GDM1 (cell line): ENCODE results near the gene TPM1.
"Not testable (repeated sequence)": the region's sequence is repeated elsewhere in the genome, so short reads cannot be mapped to it uniquely, and the experiment has no call there.

Experiments used
- DNase-seq: peaks from one replicate; lab custom pipeline; 2025; lab: John Stamatoyannopoulos, UW

TPM1 gene

GRCh38 chr15:63094495-63094931 is 52.0 kb downstream of the TPM1 start:
- no peak for DNase-seq

- no peak for DNase-seq
Measured at GRCh38 chr15:63096178-63096577, 53.6 kb downstream of the TPM1 start.

DNA sequence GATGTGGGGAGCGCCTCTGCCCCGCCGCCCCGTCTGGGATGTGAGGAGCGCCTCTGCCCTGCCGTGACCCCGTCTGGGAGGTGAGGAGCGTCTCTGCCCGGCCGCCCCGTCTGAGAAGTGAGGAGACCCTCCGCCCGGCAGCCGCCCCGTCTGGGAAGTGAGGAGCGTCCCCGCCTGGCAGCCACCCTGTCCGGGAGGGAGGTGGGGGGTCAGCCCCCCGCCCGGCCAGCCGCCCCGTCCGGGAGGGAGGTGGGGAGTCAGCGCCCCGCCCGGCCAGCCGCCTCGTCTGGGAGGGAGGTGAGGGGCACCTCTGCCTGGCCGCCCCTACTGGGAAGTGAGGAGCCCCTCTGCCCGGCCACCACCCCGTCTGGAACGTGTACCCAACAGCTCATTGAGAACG is 56.4 kb downstream of the TPM1 start:
- not testable (repeated sequence) for DNase-seq

GRCh38 chr15:63099581-63099980 is 57.0 kb downstream of the TPM1 start:
- DNase-seq: not testable (repeated sequence)

DNA sequence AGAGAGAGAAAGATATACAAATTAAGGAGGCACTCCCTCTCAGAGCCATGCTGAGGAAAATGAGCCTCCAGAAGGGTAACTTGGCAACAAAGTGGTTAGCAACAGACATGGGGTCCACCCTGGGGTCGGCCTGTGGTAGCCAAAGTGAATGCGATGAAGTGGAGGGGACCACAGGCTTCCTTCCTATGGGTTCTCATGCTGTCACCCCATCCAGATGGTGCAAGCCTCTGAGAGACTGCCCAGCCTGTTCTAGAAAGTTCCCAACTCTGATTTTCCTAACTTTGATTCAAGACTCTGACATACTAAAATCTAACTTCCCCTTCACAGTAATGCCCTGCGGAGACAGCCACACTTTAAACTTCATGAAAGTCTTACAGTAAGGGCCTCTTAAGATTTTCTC is 60.9 kb downstream of the TPM1 start:
- no peak for DNase-seq

- DNase-seq: no peak
Measured at GRCh38 chr15:63104727-63105126, 62.2 kb downstream of the TPM1 start.

DNA sequence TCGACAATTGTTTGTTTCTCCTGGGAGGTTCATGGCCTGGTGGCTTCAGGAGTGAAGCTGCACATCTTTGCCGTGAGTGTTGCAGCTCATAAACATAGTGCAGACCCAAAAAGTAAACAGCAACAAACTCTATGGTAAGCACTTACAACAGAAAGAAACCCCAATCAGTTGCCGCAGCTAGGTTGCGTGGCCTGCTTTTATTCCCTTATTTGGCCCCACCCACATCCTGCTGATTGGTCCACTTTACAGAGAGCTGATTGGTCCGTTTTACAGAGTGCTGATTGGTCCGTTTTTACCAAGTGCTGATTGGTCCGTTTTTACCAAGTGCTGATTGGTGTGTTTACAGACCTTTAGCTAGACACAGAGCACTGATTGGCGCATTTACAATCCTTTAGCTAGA is 62.8 kb downstream of the TPM1 start:
- DNase-seq: not testable (repeated sequence)

DNA sequence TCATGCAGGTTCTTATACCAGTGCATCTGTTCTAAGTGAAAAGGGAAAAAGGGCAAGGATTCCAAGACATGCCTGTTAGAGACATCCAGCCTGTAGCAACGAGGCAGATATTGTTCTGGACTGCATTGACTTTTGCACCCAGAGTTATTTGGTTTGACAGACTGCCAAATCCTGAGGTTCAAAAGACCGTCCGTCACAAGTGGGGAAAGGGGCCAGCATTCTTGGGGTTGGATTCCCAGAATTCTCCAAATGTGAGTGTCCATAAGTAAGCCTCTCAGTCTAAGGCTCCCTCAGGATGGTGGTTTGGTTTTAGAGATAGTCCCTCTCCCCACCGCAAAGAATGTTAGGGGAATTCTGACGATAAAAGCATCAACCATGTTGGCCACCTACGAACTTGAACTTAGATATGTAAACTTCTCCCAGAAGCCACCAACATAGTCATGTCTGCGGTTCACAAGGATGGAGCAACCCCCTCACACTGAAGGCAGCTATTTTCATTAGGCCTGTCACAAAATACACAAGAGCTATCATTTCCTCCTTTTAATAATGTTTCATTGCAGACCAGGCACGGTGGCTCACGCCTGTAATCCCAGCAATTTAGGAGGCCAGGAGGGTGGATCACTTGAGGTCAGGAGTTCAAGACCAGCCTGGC is 65.5 kb downstream of the TPM1 start:
- no peak for DNase-seq

DNA sequence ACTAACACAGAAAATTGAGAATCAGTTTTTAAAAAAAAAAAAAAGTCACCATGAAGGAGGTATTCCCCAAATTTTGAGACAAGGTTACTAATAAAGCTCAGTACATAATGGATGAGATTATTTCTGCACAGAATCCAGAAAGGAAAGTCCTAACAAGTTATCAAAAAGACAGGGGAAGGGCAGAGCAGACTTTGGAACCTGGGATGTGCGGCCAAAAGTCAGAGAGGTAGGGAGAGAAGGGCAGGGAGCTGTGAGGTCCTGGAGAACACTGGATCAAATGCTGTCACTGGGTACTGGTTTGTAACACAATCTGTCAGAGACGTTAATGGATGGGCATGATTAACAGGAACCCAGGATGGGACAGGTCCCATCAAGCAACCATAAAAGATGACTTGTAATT is 67.0 kb downstream of the TPM1 start:
- DNase-seq: no peak

DNA sequence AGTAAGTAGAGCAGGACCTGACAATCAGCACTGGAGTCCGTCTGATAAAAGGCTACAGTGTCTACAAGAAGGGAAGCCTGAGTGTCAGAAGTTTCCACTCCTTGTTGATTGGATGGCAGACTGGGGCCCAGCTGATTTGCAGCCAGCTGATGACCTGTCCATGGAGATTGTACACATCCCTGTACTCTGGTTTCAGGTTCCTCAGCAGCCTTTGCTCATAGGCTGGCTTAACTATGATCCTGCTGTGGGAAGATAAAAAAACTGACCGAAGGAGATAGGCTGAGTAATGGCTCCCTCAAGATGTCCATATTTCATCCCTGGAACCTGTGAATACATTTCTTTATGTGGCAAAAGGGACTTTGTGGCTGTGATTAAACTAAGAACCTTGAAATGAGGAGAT is 67.4 kb downstream of the TPM1 start:
- DNase-seq: no peak

- DNase-seq: no peak
Measured at GRCh38 chr15:63110428-63111026, 68.0 kb downstream of the TPM1 start.

DNA sequence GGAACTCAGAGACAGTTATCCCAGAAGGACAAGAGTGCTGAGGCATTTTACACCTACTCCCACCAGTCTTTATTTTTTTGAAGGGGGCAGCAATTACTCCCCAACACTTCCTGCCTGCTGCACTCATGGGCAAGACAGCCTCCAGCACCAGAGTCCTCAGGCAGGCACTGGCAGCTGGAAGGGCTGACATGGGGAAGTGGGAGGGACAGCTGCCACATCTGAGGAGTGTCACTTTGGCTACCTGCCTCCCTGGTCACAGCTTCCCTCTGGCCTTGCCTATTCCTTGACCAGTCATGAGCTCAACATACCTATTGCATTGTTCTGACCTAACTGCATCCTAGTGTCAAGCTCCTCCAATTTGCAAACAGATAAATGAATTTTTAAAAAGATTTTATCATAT is 68.9 kb downstream of the TPM1 start:
- DNase-seq: no peak

DNA sequence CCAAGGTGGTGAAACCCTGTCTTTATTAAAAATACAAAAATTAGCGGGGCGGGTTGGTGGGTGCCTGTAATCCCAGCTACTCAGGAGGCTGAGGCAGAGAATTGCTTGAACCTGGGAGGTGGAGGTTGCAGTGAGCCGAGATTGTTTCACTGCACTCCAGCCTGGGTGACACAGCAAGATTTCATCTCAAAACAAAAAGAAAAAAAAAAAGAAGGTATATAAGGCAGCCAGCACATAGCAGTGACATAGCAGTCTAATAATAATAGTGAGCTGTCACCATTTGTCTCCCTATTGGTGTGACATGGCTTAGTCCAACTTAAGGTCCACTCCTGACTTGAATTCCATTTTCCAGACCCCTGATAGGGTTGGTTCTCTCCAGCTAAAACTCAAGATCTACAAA is 70.3 kb downstream of the TPM1 start:
- no peak for DNase-seq

- no peak for DNase-seq
Measured at GRCh38 chr15:63114465-63114864, 71.9 kb downstream of the TPM1 start.
